ENCODE data around the gene NRM. TPM values are rescaled to one million over a fixed set of nuclear protein-coding genes. Genes with fewer than 3 reads are reported as not detected.
"Not testable (repeated sequence)": the region's sequence is repeated elsewhere in the genome, so short reads cannot be mapped to it uniquely, and the experiment has no call there.

The NRM gene
- total RNA-seq, 3 donors from 2014 or later, result 1.8 to 4.0 (median 2.3) TPM

DNA sequence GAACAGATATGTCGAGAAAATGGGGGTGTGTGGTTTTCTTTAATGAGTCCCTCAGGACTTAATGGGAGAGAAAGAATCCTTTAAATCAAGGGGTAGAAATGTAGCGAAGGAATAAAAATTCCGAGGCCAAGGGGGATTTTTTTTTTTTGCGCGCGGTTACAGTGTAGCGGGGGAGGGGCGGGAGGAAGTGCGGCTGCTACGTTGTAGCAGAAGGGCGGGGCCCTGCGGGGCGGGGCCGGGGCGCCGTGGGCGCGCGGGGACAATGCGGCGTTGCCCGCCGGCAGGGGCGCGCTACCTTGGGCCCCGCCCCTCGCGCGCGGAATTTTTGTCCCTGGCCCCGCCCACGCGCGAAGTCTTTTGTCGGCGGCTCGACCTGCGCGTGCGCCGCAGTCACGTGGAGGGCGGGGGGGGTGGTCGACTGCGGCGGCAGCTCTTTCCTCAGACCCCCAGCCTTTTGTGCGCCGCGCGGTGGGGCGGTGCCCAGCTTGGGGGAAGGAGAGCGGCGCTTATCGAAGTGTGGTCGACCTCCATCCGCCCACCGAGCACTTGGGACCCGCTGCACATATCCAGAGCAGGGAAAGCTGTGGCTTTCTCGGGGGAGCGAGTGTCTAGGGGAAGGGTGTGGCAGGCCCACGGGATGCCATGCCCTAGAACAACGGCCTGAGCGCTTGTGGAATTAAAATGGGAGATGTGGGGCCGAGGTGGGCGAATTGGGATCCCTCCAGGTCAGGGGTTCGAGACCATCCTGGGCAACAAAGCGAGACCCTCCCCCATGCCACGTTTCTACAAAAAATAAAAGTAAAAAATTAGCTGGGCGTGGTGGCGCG is 30.6 kb upstream of the NRM start:
- H3K4me1 ChIP-seq, result peaks cover 3 to 10% of the 10 kb centered on the region in 2 donors
- H3K36me3 ChIP-seq, result no peaks in the 10 kb centered on the region
- no peaks in the 10 kb centered on the region for H3K9me3 ChIP-seq
- TF ChIP-seq CTCF (IDR thresholded peaks at IDR 0.05) (peak in 1 of 3 donors; percentile 18), POLR2AphosphoS5 (IDR thresholded peaks at IDR 0.05) (peak; percentile 33 to 49 (median 47)), POLR2A (IDR thresholded peaks at IDR 0.05) (no peak)
- intact Hi-C loops (cut with DNase I; ENCODE audit: low total_unique reads), result loop anchor here (2.0 to 5.0 kb wide), 2 partner anchors 39 to 164 kb away; partner anchors contain the start of genes GNL1 and PRR3
- peak overlapping the region; percentile 88 to 94 for H3K27ac ChIP-seq
- H3K4me3 ChIP-seq, result peak overlapping the region; percentile 67 to 94 (median 93)
- no peaks in the 10 kb centered on the region for H3K27me3 ChIP-seq
- peak; percentile 86 to 92 for DNase-seq (ENCODE audit: low spot score in 2 of 2)

DNA sequence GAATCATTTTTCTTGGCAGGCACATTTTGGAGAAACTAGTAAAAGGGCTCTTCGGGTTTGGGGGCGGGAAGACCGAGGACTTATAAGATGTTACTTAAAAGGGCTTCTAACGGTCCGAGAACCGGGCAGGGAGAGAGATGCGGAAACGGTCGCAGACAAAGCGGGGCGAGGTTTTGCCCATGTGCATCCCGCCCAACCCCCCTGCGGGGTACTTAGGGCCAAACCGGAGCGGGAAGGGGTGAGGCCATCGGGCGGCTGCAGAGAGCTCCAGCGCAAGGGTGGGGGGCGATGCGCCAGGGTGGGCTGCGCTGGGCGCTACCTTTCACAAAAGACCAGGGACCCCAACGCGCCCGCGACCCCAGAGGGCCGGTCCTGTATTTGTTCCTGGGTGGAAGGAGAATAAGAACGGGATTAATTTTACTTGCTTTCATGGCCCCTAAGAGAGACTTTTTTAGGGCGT is 30.0 kb upstream of the NRM start:
- Histone ChIP-seq H3K27me3 (no peaks in the 10 kb centered on the region), H3K4me3 (peak overlapping the region; percentile 67 to 94 (median 93)), H3K36me3 (no peaks in the 10 kb centered on the region), H3K4me1 (peaks cover 3 to 14% of the 10 kb centered on the region in 2 donors), H3K9me3 (no peaks in the 10 kb centered on the region), H3K27ac (peak overlapping the region; percentile 88 to 94)
- DNase-seq (ENCODE audit: low spot score in 2 of 2), result peak; percentile 71 to 76
- TF ChIP-seq POLR2A (IDR thresholded peaks at IDR 0.05) (no peak), POLR2AphosphoS5 (IDR thresholded peaks at IDR 0.05) (peak in 2 of 3 donors; percentile 8 to 48)
- intact Hi-C loops (cut with DNase I; ENCODE audit: low total_unique reads), result loop anchor here (5.0 kb wide), 1 partner anchor 163 kb away; the partner anchor contains the start of genes GNL1 and PRR3

- DNase-seq (ENCODE audit: low spot score in 2 of 2), result peak; percentile 96 to 97
Measured at GRCh38 chr6:30719791-30720737, 29.3 kb upstream of the NRM start, which contains the start of gene TUBB. TUBB (plus strand) TSS chr6:30720352; CDS start chr6:30720507, 155 bp downstream.

DNA sequence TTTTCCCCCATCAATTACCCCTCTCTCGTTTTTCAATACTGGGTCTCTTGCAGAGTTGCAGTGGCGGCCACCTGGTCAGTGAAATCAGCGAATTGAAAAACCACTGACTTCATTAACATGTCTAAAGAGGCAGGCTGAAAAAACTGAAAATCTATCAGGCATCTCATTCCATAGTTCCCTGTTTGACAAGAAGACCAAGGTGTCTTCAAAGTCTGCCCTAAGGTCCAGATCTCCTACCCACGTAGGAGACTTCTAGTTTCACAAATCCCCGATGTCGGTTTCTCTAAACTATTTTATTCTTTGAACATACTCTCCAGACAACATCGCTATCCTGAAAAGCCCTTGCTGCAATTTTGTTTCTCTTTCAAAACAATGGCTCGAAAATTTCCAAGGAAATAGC is 28.6 kb upstream of the NRM start:
- peaks cover 0 to 14% of the 10 kb centered on the region in 2 donors for H3K4me1 ChIP-seq
- intact Hi-C loops (cut with DNase I; ENCODE audit: low total_unique reads), result no loop called here
- H3K27me3 ChIP-seq, result no peaks in the 10 kb centered on the region
- H3K36me3 ChIP-seq, result no peaks in the 10 kb centered on the region
- peak overlapping the region; percentile 67 to 94 (median 93) for H3K4me3 ChIP-seq
- no peaks in the 10 kb centered on the region for H3K9me3 ChIP-seq
- DNase-seq (ENCODE audit: low spot score in 2 of 2), result no peak
- TF ChIP-seq POLR2A (IDR thresholded peaks at IDR 0.05) (no peak), CTCF (IDR thresholded peaks at IDR 0.05) (no peak), POLR2AphosphoS5 (IDR thresholded peaks at IDR 0.05) (no peak)
- peak overlapping the region; percentile 69 to 88 for H3K27ac ChIP-seq

More at GRCh38 chr6:30719791-30720737, 29.3 kb upstream of the NRM start, which contains the start of gene TUBB:
- H3K36me3 ChIP-seq, result no peaks in the 10 kb centered on the region
- intact Hi-C loops (cut with DNase I; ENCODE audit: low total_unique reads), result loop anchor here (5.0 kb wide), 1 partner anchor 163 kb away; the partner anchor contains the start of genes GNL1 and PRR3
- H3K4me3 ChIP-seq, result peak within 1 kb of the TSS; percentile 67 to 94 (median 93)
- TF ChIP-seq CTCF (IDR thresholded peaks at IDR 0.05) (peak in 2 of 3 donors; percentile 34 to 53), POLR2A (IDR thresholded peaks at IDR 0.05) (peak; percentile 56), POLR2AphosphoS5 (IDR thresholded peaks at IDR 0.05) (peak; percentile 56 to 84 (median 72))
- H3K27ac ChIP-seq, result peak within 1 kb of the TSS; percentile 88 to 94
- peaks cover 2 to 14% of the 10 kb centered on the region in 2 donors for H3K4me1 ChIP-seq
- H3K9me3 ChIP-seq, result no peaks in the 10 kb centered on the region
- no peaks in the 10 kb centered on the region for H3K27me3 ChIP-seq

GRCh38 chr6:30717845-30718720 is 27.3 kb upstream of the NRM start:
- H3K36me3 ChIP-seq; intact Hi-C loops (cut with DNase I; ENCODE audit: low total_unique reads); H3K9me3 ChIP-seq; H3K27me3 ChIP-seq; DNase-seq (ENCODE audit: low spot score in 2 of 2): not testable (repeated sequence)
- Histone ChIP-seq H3K4me1 (peaks cover 0 to 14% of the 10 kb centered on the region in 2 donors), H3K27ac (peak overlapping the region; percentile 93 to 96), H3K4me3 (peak overlapping the region; percentile 55 to 86 (median 65))
